ENCODE results near the gene ZNF565. TPM values are rescaled to one million over a fixed set of nuclear protein-coding genes. Genes with fewer than 3 reads are reported as not detected.

The ZNF565 gene
- polyA plus RNA-seq, 1 donor (not counting 4 experiments of a cell fraction or from before 2014, with no cell fraction given) = 2.3 TPM

DNA sequence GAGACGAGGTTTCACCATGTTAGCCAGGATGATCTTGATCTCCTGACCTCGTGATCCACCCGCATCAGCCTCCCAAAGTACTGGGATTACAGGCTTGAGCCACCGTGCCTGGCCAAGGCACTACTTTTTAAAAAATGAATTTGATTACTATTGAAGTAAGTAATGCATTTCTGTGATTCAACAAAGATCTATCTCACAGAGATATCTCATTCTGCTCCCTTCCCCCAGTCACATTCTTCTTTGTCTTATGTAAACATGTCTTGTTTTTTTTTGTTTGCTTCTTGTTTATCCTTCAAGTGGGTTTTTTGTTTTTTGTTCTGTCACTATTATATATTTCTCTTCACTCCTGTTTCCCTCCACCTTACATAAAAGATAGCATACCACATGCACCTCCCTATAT, 7.0 kb upstream of the ZNF565 start:
- no peak for TF ChIP-seq EZH2 (IDR thresholded peaks at IDR 0.05; ENCODE audit: low read length)
- TF ChIP-seq, protein P1, sequence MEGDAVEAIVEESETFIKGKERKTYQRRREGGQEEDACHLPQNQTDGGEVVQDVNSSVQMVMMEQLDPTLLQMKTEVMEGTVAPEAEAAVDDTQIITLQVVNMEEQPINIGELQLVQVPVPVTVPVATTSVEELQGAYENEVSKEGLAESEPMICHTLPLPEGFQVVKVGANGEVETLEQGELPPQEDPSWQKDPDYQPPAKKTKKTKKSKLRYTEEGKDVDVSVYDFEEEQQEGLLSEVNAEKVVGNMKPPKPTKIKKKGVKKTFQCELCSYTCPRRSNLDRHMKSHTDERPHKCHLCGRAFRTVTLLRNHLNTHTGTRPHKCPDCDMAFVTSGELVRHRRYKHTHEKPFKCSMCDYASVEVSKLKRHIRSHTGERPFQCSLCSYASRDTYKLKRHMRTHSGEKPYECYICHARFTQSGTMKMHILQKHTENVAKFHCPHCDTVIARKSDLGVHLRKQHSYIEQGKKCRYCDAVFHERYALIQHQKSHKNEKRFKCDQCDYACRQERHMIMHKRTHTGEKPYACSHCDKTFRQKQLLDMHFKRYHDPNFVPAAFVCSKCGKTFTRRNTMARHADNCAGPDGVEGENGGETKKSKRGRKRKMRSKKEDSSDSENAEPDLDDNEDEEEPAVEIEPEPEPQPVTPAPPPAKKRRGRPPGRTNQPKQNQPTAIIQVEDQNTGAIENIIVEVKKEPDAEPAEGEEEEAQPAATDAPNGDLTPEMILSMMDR (optimal IDR thresholded peaks at IDR 0.05 in 1 of 3, IDR thresholded peaks at IDR 0.05 in 1 of 3, conservative IDR thresholded peaks at IDR 0.05 in 1 of 3; ENCODE audit: extremely low read depth in 1 of 3, insufficient read depth in 2 of 3, low read length in 3 of 3) = no peak
- Histone ChIP-seq H3K36me3 (ENCODE audit: control insufficient read depth in 2 of 2, extremely low read depth in 1 of 2, insufficient read depth in 2 of 2, low read length in 2 of 2) (peaks cover 6 to 17% of the 10 kb centered on the region in 2 experiments), H3K27me3 (ENCODE audit: control insufficient read depth, extremely low read depth, insufficient read depth, low read length) (no peaks in the 10 kb centered on the region), H2AFZ (ENCODE audit: control insufficient read depth, low read length) (no peak overlapping the region), H3K4me2 (ENCODE audit: control insufficient read depth, extremely low read depth, insufficient read depth, low read depth, low read length) (no peak overlapping the region), H4K20me1 (ENCODE audit: control insufficient read depth, extremely low read depth, insufficient read depth, low read length) (peaks cover 20% of the 10 kb centered on the region), H3K9me1 (ENCODE audit: control insufficient read depth, extremely low read depth, insufficient read depth, low read length) (peaks cover 2% of the 10 kb centered on the region), H3K9ac (ENCODE audit: control insufficient read depth, extremely low read depth, insufficient read depth, low read length) (no peak overlapping the region), H3K27ac (ENCODE audit: control insufficient read depth, insufficient read depth, low read length) (no peak overlapping the region), H3K79me2 (ENCODE audit: control insufficient read depth, insufficient read depth, low read length) (peaks cover 95% of the 10 kb centered on the region), H3K9me3 (ENCODE audit: control insufficient read depth, low read depth, low read length) (no peaks in the 10 kb centered on the region), H3K4me3 (ENCODE audit: control insufficient read depth in 2 of 3, extremely low read depth in 1 of 3, insufficient read depth in 2 of 3, low read depth in 1 of 3, low read length in 3 of 3) (no peak overlapping the region), H3K4me1 (ENCODE audit: control insufficient read depth, extremely low read depth, insufficient read depth, low read length) (peaks cover 6% of the 10 kb centered on the region)
- DNase-seq (ENCODE audit: low read depth, low spot score) (no peak), FAIRE-seq (no peak)
- dilution Hi-C loops (cut with MboI; ENCODE audit: extremely low pct_ligation_motif_present, low sequenced_read_pairs) = no loop called here

DNA sequence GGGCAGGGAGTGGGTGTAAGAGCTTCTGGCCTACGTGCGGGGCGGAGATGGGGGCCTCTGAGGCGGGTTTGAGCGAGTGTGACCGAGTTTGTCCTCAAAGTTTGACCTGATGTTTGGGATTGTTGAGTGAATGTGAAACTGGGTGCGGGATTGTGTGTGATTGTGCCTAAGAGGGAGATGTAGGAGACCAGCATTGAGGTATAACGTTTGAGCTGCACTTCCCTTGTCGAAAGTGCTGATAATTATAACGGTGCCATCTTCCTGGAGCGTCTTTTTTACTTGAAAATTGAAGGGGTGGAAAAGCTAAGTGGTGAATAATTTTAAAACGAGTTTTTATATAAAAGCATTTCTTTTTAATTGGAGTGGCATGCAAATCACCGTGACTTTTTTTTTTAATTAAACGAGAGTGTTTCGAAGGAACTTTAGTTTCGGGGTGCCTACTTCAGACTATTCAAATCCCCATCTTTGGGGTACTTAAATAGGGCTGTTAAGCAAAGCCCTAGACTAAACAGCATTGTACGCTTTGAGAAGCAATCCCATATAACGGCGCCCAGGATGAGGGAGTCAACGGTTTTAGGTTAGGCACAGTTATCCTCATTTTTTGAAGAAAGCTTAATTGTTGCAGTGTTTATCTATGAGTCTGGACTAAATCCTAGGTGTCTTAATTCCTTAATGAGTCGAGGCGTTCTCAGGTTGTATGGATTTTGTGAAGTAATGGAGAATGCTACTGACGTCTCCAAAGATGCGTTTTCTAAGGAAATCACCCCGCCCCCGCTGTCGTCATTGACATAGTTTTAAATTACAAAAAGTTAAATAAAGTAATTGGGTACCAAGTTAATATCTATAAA, 1.0 kb upstream of the ZNF565 start:
- Histone ChIP-seq H3K4me3 (ENCODE audit: control insufficient read depth in 2 of 3, extremely low read depth in 1 of 3, insufficient read depth in 2 of 3, low read depth in 1 of 3, low read length in 3 of 3) (peak overlapping the region; percentile 78 to 99 (median 89)), H3K9me1 (ENCODE audit: control insufficient read depth, extremely low read depth, insufficient read depth, low read length) (peaks cover 2% of the 10 kb centered on the region), H2AFZ (ENCODE audit: control insufficient read depth, low read length) (peak overlapping the region; percentile 95), H3K36me3 (ENCODE audit: control insufficient read depth in 2 of 2, extremely low read depth in 1 of 2, insufficient read depth in 2 of 2, low read length in 2 of 2) (peaks cover 0 to 2% of the 10 kb centered on the region in 2 experiments), H3K27me3 (ENCODE audit: control insufficient read depth, extremely low read depth, insufficient read depth, low read length) (no peaks in the 10 kb centered on the region), H3K9me3 (ENCODE audit: control insufficient read depth, low read depth, low read length) (no peaks in the 10 kb centered on the region), H3K9ac (ENCODE audit: control insufficient read depth, extremely low read depth, insufficient read depth, low read length) (peak overlapping the region; percentile 99), H3K27ac (ENCODE audit: control insufficient read depth, insufficient read depth, low read length) (peak overlapping the region; percentile 96), H3K4me1 (ENCODE audit: control insufficient read depth, extremely low read depth, insufficient read depth, low read length) (peaks cover 12% of the 10 kb centered on the region), H3K79me2 (ENCODE audit: control insufficient read depth, insufficient read depth, low read length) (peaks cover 60% of the 10 kb centered on the region), H4K20me1 (ENCODE audit: control insufficient read depth, extremely low read depth, insufficient read depth, low read length) (peaks cover 7% of the 10 kb centered on the region), H3K4me2 (ENCODE audit: control insufficient read depth, extremely low read depth, insufficient read depth, low read depth, low read length) (peak overlapping the region; percentile 91)
- TF ChIP-seq EZH2 (IDR thresholded peaks at IDR 0.05; ENCODE audit: low read length) = no peak
- TF ChIP-seq, protein P1 (optimal IDR thresholded peaks at IDR 0.05 in 1 of 3, IDR thresholded peaks at IDR 0.05 in 1 of 3, conservative IDR thresholded peaks at IDR 0.05 in 1 of 3; ENCODE audit: extremely low read depth in 1 of 3, insufficient read depth in 2 of 3, low read length in 3 of 3) = no peak
- FAIRE-seq (no peak), DNase-seq (ENCODE audit: low read depth, low spot score) (no peak)
- dilution Hi-C loops (cut with MboI; ENCODE audit: extremely low pct_ligation_motif_present, low sequenced_read_pairs) = no loop called here

Measured in keratinocyte (primary cell).